Measurements from ENCODE around the gene NXN. TPM values are rescaled to one million over a fixed set of nuclear protein-coding genes. Genes with fewer than 3 reads are reported as not detected.

NXN gene
- total RNA-seq, 4 donors from 2014 or later = 2.1 to 14.0 (median 8.6) TPM

DNA sequence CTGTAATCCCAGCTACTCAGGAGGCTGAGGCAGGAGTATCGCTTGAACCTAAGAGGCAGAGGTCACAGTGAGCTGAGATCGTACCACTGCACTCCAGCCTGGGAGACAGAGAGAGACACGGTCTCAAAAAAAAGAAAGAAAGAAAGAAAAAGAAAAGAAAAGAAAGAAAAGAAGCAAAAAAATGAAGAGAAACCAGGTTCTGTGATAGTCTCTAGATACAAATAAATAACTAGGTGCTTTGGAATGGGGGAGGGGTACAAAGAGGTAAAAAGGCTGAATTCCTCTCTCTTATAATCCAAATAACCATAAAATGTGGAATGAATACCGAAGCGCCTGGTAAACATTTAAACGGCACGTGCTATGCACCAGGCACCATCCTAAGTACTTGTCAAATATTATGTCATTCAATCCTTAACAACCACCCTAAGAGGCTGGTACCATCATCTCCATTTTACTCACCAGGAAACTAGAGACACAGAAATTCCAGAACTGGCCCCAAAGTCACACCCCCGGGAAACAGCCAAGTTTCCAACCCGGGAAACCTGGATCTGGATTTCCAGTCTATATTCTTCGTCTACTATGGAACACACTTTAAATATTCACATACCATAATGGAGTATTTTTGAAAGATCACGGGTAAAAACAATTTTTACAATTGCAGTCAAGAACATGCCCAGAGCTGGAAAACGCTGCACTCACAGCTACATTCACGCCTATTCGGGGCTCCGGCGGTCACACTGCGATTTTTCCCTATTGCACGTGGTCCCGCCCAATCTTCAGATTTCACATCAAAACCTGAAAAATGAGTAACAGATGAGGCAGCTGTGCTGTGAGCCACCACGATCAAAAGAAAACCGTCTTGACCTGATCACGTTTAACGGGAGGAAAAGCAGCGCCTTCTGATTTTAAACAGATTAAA, 10.5 kb downstream of the NXN start:
- no peaks in the 10 kb centered on the region for H3K36me3 ChIP-seq
- TF ChIP-seq, protein P1, sequence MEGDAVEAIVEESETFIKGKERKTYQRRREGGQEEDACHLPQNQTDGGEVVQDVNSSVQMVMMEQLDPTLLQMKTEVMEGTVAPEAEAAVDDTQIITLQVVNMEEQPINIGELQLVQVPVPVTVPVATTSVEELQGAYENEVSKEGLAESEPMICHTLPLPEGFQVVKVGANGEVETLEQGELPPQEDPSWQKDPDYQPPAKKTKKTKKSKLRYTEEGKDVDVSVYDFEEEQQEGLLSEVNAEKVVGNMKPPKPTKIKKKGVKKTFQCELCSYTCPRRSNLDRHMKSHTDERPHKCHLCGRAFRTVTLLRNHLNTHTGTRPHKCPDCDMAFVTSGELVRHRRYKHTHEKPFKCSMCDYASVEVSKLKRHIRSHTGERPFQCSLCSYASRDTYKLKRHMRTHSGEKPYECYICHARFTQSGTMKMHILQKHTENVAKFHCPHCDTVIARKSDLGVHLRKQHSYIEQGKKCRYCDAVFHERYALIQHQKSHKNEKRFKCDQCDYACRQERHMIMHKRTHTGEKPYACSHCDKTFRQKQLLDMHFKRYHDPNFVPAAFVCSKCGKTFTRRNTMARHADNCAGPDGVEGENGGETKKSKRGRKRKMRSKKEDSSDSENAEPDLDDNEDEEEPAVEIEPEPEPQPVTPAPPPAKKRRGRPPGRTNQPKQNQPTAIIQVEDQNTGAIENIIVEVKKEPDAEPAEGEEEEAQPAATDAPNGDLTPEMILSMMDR (IDR thresholded peaks at IDR 0.05) = no peak
- TF ChIP-seq POLR2A (IDR thresholded peaks at IDR 0.05) = no peak
- H3K27ac ChIP-seq = peak overlapping the region in 1 of 4 donors; percentile 78
- H3K9me3 ChIP-seq = no peaks in the 10 kb centered on the region
- H3K4me3 ChIP-seq = no peak overlapping the region
- no peaks in the 10 kb centered on the region for H3K27me3 ChIP-seq
- no peaks in the 10 kb centered on the region for H3K4me1 ChIP-seq
- DNase-seq = no peak

DNA sequence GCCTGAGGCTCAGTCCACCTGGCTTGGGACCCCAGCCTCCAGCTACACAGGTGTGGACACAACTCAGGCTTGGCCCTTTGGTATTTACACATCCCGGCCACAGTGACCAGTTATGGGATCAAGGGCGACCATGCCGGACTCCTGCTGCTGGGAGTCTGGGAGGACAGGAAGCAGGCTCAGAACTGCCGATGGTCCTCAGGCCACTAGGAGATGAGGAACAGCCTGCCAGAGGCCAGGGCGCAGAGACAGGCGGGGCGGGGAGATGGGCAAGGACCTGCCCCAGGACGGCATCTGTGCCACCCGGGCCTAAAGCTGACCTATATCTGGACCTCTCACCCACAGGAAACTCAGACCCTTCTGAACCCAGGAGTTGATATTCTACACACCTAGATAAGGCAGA, 12.5 kb downstream of the NXN start:
- Histone ChIP-seq H3K27ac (no peak overlapping the region), H3K27me3 (no peaks in the 10 kb centered on the region), H3K4me3 (no peak overlapping the region), H3K4me1 (no peaks in the 10 kb centered on the region), H3K36me3 (no peaks in the 10 kb centered on the region), H3K9me3 (no peaks in the 10 kb centered on the region)
- TF ChIP-seq, protein P1 (IDR thresholded peaks at IDR 0.05) = no peak
- no peak for TF ChIP-seq POLR2A (IDR thresholded peaks at IDR 0.05)
- DNase-seq = no peak

DNA sequence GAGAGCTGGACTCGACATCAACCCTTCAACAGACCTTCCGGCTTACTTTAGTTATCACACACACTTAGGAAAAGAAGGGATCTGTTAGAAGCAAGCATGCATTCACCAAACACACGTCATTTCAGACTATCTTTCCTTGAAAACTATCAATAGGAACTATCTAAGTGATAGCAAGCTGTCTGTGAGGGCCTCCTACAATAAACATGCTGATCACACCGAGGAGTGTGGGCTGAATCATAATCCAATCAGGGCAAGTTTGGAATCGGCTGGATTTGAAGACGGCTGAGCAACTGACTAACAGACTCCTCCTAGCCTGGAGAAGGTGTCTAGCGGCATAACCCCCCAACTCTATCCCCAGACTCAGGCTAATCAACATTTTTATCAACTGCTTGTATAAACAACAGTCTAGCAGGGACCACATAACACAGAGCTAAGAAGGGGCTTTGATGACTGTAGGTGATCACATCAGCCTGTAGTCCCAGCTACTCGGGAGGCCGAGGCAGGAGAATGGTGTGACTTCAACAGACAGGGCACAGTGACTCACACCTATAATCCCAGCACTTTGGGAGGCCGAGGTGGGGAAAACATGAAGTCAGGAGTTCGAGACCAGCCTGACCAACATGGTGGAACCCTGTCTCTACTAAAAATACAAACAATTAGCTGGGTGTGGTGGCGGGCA, 14.1 kb downstream of the NXN start:
- DNase-seq = no peak
- TF ChIP-seq, protein P1 (IDR thresholded peaks at IDR 0.05) = no peak
- no peak for TF ChIP-seq POLR2A (IDR thresholded peaks at IDR 0.05)
- H3K9me3 ChIP-seq = no peaks in the 10 kb centered on the region
- no peak overlapping the region for H3K4me3 ChIP-seq
- peak overlapping the region in 1 of 4 donors; percentile 40 for H3K27ac ChIP-seq
- H3K4me1 ChIP-seq = no peaks in the 10 kb centered on the region
- no peaks in the 10 kb centered on the region for H3K36me3 ChIP-seq
- no peaks in the 10 kb centered on the region for H3K27me3 ChIP-seq

DNA sequence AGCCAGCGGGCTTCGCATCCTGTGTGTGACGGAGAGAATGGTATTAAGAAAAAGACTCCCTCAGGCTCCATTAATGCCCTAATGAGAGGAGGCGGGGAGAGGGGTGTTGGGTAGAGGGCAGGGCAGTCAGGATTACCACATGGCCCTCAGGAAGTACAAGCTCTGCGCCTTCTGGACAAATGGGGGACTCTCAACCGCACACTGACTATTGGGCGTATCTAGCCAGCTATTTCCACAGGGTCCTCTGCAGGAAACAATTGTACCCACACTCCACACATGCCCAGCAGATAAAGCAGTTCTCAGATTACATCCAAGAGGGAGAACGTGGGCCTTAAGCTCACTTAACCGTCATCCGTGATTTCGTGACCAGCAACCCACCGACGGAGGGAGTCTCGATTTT, 14.7 kb downstream of the NXN start:
- TF ChIP-seq, protein P1 (IDR thresholded peaks at IDR 0.05) = no peak
- no peak for TF ChIP-seq POLR2A (IDR thresholded peaks at IDR 0.05)
- Histone ChIP-seq H3K9me3 (no peaks in the 10 kb centered on the region), H3K27ac (peak overlapping the region in 1 of 4 donors; percentile 40), H3K4me3 (no peak overlapping the region), H3K36me3 (no peaks in the 10 kb centered on the region), H3K4me1 (no peaks in the 10 kb centered on the region), H3K27me3 (no peaks in the 10 kb centered on the region)
- DNase-seq = no peak

DNA sequence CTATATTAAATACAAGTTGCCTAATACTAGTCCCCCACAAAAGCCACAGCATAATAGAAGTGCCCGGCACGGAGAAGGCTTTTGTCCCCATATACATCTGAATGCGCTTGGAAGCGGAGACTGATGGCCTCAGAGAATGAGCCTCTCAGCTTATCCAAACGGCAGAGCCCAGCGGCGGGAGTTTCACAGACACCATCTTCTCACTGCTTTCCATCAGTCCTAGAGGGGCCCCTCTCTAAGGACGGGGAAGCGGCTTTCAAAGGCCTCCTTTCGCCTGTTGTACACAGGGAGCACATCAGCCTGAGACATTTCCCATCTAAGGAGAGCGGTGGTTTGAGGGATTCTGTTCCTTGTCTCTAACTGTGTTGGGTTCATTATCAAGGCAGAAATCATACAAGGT, 16.9 kb downstream of the NXN start:
- no peaks in the 10 kb centered on the region for H3K9me3 ChIP-seq
- H3K27ac ChIP-seq = no peak overlapping the region
- no peak overlapping the region for H3K4me3 ChIP-seq
- H3K4me1 ChIP-seq = no peaks in the 10 kb centered on the region
- no peak for DNase-seq
- no peaks in the 10 kb centered on the region for H3K36me3 ChIP-seq
- no peaks in the 10 kb centered on the region for H3K27me3 ChIP-seq
- no peak for TF ChIP-seq POLR2A (IDR thresholded peaks at IDR 0.05)

DNA sequence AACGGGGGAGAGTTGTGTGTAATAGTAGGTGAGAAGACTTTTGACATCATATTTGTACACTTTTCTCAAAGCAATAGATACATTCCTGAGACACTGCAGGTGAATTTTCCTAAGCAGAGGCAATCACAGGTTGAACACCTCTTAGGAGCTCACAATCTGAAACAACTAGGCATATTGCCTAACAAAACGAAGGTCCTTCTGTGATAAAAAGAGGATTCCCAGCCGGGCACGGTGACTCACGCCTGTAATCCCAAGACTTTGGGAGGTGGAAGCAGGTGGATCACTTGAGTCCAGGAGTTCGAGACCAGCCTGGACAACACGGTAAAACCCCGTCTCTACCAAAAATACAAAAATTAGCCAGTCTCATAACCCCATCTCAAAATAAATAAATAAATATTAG, 17.4 kb downstream of the NXN start:
- H3K4me3 ChIP-seq = no peak overlapping the region
- H3K27ac ChIP-seq = no peak overlapping the region
- TF ChIP-seq POLR2A (IDR thresholded peaks at IDR 0.05) = no peak
- TF ChIP-seq, protein P1 (IDR thresholded peaks at IDR 0.05) = no peak
- DNase-seq = no peak
- no peaks in the 10 kb centered on the region for H3K36me3 ChIP-seq
- H3K4me1 ChIP-seq = no peaks in the 10 kb centered on the region
- no peaks in the 10 kb centered on the region for H3K27me3 ChIP-seq
- no peaks in the 10 kb centered on the region for H3K9me3 ChIP-seq

Data from Peyer's patch (tissue), 4 donors.